Right lobe of liver (tissue), 4 donors: ENCODE measurements around the gene KCNN1.

ENCODE experiments used
- POLR2A ChIP-seq: fragments of 450-650 bp; IDR thresholded peaks from one replicate; pipeline ENCODE4 v1.6.1; 2017; ENCODE audit warnings: antibody characterized with exemption, mild to moderate bottlenecking
- TF ChIP-seq, protein P1 (sequence below), 4 donors: fragments of 200-600 bp in 3 of 4; fragments of 450-650 bp in 1 of 4; IDR thresholded peaks; one replicate each; pipeline versions ENCODE4 v1.5.1 to v1.8.0; 2016 to 2022; ENCODE audit warnings: antibody characterized with exemption in 4 of 4, mild to moderate bottlenecking in 2 of 4
- donor health status: DM: no; HTN: no; CAD: no.
- donor health status: DM: no; HTN: no; CAD: no.
- donor health status: DM: no; HTN: yes; CAD: no.

DNA sequence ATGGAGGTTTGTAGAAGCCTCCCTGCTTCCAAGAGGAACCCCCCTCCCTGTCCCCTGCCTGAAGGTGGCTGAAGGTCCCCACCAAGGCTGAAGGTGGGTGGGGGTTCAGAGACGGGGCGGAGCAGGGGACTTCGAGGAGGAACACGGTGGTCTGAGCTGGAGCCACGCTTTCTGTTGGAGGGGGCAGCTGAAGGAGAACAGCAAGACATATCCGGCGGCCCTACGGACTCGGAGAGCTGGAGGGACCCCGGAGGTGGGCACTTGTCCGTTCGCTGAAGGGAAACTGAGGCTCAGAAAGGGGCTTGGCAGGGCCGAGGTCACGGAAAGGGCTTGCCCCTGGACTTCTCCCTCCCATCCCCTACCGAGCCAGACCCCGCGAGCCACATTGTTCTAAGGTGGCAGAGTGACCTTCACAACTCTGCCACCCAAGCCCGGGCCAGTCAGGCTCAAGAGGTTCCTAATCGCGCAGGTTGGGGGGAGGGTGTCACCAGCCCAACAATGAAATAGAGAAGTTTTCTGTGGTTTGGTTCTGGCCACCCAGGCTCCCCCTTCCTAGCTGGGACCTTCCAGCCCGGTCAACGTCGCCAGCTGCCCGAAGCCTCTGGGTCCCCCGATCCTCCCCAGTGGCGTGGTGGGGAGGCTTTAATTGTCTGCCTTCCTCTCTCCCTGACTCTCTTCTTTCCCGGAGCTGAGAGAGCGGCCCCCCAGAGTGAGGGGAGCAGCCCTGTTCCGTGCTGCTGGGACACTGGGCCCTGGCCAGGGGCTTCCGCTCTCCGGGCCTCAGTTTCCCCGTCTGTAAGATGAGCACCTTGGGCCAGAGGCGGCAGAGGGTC, 15.5 kb upstream of the KCNN1 start:
- TF ChIP-seq, protein P1, sequence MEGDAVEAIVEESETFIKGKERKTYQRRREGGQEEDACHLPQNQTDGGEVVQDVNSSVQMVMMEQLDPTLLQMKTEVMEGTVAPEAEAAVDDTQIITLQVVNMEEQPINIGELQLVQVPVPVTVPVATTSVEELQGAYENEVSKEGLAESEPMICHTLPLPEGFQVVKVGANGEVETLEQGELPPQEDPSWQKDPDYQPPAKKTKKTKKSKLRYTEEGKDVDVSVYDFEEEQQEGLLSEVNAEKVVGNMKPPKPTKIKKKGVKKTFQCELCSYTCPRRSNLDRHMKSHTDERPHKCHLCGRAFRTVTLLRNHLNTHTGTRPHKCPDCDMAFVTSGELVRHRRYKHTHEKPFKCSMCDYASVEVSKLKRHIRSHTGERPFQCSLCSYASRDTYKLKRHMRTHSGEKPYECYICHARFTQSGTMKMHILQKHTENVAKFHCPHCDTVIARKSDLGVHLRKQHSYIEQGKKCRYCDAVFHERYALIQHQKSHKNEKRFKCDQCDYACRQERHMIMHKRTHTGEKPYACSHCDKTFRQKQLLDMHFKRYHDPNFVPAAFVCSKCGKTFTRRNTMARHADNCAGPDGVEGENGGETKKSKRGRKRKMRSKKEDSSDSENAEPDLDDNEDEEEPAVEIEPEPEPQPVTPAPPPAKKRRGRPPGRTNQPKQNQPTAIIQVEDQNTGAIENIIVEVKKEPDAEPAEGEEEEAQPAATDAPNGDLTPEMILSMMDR (IDR thresholded peaks at IDR 0.05), result no peak
- TF ChIP-seq POLR2A, result no peak
